ENCODE results near the gene CHRNA4.

GRCh38 chr20:63400486-63401210 is 39.5 kb upstream of the CHRNA4 start:
- no peak for TF ChIP-seq POLR2A (IDR thresholded peaks at IDR 0.05)
- no peak for TF ChIP-seq CTCF (IDR thresholded peaks at IDR 0.05)
